NOMO-1 (cell line): Measurements from ENCODE around the gene GPAT3.
A peak's percentile ranks its signal among the peaks of the same experiment; 100 is the strongest.
"Not testable (repeated sequence)": the region's sequence is repeated elsewhere in the genome, so short reads cannot be mapped to it uniquely, and the experiment has no call there.

Source experiments
- DNase-seq, 2 experiments: peaks; one replicate each; lab custom pipeline; 2025; ENCODE audit not compliant: unreplicated experiment in 2 of 2; lab: John Stamatoyannopoulos, UW

GPAT3 gene

DNA sequence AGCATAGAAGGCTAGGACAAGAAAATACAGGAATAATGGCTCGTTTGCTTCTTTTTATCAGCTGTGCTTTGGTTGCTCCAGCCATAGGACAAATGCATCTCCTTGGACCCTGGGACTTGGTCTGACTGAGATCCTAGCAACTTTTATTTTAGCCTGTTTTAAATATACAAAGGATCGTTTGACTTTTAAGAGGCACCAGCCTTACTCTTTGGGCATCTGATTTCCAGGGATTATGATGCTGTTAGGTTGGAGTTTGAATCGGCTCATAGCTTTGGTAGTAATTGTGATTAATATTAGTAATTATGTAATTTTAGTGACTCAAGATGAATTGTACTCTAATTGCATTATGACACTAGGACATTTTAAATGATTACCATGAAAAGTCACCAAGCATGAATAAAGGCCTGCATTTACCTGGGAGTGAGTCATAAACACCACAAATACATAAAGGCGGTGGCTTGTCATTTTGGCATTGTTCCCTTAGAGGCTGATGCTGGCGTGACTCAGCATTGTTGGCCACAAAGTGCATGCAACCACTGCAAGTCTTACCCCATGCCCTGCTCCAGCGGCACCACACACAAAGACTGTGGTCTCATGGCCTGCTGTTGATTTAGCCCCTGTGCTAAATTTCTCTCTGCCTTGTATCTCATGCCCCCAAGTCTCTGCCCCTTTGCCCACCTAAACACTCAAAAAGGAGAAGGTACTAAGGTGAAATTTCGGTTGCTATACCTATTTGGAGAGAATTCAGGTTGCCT lies 12.4 kb downstream of the GPAT3 start:
- peak; percentile 77 to 91 for DNase-seq

DNA sequence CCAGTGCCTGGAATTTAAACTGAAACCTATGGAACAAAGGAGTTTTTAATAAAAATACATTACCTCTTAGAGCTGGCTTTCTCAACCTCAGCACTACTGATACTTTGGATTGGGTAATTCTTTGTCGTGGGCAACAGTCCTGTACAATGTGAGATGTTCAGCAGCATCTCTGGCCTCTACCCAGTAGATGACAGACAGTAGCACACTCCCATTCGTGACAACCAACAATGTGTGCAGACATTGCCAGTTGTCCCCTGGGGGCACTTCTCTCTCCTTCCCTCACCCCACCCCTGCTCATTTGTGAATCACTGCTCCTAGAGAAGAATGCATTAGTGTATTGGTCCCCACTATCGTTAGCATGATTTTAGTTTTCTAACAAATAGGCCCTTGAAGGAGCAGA lies 16.2 kb downstream of the GPAT3 start:
- DNase-seq: no peak

DNA sequence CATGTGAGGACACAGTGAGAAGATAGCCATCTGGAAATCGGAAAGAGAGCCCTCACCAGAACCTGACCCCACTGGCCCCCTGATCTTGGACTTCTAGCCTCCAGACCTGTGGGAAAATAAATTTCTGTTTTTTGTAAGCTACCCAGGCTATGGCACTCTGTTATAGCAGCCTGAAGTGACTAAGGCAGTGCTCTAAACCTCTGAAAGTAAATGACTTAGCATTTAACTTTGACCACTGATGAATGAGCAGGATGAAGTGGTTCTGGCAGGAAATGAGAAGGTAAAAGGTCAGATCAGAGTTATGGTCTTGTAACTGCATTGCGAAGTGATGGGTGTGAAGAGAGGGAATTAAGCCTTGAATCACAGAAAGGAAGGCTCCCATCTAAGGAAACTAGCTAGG lies 17.0 kb downstream of the GPAT3 start:
- DNase-seq: peak; percentile 39 to 85

DNA sequence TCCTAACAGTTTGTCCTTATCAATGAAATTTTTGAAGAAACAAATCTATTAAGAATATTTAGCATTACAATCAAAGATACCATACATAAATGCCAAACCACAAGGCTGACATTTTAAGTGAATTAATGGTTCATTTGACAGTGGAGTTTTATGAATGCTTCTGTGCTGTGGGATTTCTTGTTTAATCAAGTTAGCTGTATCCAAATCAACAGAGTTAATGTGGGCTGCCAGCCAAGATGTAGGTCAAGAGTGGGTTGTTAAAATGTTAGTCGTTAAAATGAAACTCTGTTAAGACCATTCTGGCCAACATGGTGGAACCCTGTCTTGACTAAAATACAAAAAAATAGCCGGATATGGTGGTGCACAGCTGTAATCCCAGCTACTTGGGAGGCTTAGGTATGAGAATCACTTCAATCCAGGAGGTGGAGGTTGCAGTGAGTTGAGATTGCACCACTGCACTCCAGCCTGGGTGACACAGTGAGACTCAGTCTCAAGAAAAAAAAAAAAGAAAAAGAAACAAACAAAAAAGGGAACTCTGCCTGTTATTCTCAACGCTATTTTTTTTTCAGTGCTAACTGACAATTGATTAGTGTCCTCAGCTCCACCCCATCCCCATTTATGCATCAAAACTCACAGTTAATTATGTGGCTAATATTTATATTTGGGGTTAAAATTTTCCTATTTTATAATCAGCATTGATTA lies 20.2 kb downstream of the GPAT3 start:
- peak; percentile 16 to 70 for DNase-seq

DNA sequence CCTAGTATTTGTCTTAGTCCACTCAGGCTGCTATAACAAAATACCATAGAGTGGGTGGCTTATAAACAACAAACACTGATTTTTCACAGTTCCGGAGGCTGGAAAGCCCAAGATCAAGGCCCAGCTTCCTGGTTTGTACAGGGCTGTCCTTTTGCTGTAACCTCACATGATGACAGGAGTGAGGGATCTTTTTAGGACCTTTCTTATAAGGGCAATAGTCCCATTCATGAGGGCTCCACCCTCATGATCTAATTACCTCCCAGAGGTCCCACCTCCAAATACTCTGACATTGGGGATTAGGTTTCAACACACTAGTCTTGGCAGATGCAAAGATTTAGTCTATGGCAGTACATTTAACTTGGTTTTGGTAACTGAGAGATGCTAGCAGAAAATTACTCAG lies 20.9 kb downstream of the GPAT3 start:
- DNase-seq: no peak

DNA sequence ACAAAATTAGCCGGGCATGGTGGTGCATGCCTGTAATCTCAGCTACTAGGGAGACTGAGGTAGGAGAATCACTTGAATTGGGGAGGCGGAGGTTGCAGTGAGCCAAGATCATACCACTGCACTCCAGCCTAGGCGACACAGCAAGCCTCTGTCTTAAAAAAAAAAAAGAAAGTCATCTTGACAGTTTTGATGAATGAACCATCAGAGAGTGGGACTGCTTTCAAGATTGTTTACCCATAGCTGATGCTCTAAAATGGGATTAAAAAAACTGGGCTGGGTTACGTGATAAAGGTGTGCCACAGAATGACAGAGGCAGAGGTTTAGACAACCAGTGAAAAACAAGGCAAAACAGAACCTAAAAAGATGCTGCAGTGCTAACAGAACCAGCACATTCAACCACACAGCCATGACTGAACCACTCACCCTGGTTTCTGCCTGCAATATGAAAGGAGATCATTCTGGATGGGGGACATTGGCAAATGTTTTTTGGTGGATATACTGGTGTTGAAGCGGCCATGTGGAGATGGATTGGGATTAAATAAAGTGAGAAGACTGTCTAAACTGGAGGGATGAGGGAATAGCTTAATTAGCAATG lies 22.2 kb downstream of the GPAT3 start:
- no peak for DNase-seq

DNA sequence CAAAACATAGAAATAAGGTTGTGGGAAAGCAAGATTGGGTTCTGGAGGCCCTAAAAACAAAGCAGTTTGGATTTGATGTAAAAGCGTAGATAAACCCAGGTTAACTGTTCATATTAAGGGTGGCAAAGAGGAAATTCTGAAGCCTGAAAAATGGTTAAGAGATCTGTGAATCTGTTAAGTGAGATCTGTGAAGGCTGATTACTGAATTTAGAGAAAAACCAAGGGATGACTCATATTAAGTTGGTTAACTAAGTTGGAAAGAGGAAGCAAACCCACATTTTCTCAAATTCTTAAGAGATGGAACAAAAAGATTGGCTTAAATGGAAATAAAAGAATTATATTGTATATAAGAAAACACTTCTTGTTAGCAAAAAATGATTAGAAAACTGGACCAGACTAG lies 22.8 kb downstream of the GPAT3 start:
- DNase-seq: peak; percentile 36 to 92

DNA sequence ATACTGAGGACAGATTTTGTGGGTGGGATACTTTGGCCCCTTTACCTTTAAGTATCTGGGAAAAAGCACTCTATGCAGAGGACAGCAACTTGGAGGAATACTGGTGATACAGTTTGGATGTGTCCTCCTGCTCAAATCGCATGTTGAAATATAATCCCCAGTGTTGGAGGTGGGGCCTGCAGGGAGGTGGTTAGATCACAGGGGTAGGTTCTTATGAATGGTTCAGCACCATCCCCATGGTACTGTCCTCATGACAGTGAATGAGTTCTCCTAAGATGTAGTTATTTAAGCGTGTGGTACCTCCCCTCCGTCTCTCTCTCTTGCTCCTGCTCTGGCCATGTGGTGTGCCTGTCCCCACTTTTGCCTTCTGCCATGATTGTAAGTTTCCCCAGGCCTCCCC lies 24.6 kb downstream of the GPAT3 start:
- DNase-seq: no peak

DNA sequence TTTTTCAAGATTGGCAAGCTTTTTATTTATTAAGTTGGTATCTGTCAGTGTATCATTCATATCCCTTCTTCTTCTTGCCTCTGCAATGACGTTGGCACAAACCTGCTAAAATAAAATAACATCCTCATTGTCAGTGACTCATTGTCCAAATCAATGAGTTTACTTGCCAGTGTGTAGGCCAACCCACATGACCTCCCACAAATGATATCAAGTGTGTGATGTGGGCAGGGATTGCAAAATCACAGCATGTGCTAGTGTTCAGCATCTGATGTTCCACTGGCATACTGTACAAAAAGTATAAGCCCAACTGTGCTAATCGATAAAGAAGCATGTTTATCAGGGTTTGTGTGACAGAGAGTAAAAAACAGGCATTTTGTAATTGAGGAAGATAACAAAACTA lies 25.5 kb downstream of the GPAT3 start:
- DNase-seq: peak; percentile 68 to 85

DNA sequence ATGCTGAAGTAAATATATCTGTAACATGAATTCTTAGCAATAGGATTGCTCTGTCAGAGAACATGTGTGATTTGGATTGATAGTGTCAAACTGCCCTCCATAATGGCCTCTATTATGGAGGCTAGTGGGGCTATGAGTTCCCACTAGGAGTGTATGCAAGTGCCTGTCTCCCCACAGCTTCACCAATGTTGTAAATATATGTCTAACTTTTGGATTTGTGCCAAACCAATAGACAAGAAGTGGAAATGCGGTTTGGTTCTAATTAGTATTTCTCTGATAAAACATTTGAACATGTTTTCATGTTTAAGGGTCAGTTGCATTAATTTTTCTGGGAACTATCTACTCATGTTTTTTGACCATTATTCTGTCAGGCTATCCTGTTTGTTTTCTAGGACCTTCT lies 28.1 kb downstream of the GPAT3 start:
- no peak for DNase-seq

DNA sequence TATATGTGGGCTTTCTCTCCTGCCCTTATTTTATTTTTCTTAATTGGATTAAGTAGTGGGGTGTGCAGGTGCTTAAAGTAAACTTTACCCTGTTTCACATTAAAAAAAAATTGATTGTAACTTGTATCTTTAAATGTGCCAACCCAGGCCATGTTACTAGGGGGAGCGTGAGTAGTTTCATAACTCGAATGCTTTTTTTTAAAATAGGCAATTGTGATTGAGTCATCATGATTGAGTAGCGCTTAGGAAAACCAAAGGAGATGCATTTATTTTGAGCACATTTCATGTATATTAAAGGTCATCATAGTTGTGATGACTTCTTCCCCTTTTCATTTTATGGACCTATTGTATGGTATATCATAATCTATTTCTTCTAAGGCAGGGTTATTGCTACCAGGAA lies 32.2 kb downstream of the GPAT3 start:
- peak; percentile 74 to 88 for DNase-seq

DNA sequence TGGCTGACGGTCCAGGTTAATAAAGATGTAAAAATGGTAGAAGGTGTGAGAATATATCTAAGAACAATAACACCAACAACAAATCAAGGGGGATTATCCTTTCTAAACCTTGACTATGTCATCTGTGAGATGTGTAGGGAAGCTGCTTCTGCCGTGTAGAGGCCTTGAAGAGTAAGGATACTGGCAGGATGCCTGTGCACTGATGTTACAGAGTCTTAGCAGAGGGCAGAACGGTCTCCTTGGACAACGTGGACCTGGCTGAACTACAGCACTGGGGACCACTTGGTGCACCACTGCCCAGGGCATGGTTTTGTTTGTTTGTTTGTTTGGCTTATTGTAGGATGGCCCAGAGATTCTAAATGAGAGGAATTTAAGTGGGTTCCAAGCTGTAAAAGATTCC lies 33.5 kb downstream of the GPAT3 start:
- no peak for DNase-seq

DNA sequence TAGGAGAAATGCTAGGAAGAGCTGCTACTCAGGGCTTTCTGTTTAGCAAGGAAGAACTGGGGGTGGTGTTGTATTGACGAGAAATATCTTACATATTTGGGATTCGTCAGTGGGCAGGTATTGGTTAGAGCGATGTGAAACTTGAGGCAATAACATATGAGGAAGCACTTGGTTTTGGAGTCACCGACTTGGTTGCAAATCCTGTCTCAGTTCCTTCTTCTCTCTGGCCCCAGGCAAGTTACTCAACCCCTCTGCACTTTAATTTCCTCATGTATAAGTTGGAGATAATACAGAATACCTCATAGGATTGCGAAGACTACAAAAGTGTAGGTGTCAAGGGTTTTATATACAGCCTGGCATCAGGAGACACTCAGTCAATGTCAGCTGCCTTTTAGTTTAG lies 34.1 kb downstream of the GPAT3 start:
- peak; percentile 98 to 99 for DNase-seq

DNA sequence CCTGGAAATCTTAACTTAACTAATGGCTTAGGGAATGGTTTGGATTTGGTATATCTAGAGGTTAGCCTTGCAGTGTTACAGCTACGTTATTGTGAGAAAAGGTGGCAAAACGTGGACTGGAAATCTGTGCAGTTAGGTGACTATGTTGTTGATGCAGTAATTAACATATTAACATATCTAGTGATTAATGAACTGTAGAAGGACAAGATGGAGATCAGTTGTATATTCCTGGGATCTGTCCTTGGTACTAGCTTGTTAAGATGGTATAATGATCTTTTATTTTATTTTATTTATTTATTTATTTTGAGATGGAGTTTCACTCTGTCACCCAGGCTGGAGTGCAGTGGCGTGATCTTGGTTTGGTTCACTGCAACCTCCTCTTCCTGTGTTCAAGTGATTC lies 36.9 kb downstream of the GPAT3 start:
- no peak for DNase-seq

DNA sequence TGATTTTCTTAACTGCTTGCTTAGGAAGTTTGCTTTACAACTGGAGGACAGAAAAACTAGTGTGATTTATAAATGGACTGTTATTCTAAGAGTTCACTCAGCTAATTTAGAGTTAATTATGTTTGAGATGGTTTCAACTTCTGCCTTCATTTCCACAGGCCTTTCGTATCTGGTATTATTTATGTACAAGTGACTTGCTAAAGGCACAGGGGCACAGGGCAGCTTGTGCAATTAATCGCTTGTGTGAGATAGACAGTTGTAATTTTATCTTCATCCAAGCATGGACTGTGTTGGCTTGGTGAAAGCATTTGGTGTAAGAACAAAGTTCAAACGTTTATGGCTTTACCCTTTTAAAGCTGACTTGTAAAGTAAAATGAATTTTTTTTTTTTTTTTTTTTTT lies 38.3 kb downstream of the GPAT3 start:
- DNase-seq: peak; percentile 59 to 70

DNA sequence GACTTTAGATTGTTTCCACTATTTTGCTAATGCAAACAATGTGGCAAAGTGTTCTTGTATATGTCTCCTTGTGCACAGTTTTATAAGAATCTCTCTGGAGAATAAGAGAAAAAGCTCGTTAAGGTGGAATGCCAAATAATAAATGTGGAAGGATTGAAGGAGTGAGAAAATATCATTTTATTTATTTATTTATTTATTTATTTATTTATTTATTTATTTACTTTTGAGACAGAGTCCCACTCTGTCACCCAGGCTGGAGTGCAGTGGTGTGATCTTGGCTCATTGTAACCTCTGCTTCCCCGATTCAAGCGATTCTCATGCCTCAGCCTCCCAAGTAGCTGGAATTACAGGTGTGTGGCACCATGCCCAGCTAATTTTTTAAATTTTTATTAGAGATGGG lies 40.3 kb downstream of the GPAT3 start:
- DNase-seq: not testable (repeated sequence)

DNA sequence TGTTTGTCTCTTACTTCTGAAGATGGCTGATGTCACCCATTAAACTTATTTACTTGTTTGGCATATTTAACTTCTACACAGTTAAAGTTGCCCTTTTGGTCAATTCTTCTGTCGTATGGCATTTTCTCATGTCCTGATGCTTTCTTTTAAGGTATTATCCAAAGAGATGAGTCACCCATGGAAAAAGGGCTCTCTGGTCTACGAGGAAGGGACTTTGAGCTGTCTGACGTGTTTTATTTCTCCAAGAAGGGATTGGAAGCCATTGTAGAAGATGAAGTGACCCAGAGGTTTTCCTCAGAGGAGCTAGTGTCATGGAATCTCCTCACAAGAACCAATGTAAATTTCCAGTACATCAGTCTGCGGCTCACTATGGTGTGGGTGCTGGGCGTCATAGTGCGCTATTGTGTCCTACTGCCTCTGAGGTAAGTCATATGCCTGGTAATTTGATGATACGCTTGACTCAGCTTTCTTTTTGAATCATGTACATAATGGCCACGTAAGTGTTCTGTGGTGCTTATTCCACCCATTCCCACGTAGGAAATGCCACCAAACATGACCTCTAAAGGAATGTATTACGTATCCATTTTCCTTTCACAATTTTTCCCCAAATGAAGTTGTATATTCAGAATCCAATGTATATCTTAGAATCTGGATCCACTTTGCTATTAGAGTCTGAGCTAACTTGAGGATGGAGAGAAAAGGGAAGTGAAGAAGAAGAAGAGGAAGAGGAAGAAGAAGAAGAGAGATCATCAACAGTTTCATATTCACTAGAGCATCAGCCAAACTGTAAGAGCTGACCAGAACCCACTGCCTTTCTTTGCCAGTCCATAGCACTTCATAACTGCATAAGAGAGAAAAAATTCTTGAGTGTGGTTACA lies 45.7 kb downstream of the GPAT3 start:
- DNase-seq: peak; percentile 27 to 85

DNA sequence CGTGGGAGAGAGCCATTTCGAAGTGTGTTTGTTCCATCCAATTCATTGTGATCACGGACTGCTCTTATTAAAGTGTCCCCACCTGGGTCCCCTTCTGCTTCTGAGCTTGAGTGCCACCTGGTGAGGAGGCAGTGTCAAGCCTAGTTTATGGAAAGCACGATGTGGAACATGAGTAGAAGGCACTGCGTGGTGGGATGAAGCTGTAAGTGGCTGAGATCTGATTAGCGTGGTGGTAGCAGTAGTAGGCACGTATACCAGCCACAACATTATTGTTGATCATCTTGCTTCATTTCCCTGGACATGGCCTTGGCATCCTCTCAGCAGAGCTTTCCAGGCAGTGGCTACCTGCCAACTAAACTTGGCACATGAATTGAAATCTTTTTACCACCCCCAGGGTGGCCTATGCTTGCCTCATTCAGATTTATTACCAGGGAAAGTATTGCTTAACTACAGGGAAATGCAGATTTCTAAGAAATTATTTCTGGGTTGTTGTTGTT lies 46.4 kb downstream of the GPAT3 start:
- peak in 1 of 2 experiments; percentile 7 for DNase-seq

DNA sequence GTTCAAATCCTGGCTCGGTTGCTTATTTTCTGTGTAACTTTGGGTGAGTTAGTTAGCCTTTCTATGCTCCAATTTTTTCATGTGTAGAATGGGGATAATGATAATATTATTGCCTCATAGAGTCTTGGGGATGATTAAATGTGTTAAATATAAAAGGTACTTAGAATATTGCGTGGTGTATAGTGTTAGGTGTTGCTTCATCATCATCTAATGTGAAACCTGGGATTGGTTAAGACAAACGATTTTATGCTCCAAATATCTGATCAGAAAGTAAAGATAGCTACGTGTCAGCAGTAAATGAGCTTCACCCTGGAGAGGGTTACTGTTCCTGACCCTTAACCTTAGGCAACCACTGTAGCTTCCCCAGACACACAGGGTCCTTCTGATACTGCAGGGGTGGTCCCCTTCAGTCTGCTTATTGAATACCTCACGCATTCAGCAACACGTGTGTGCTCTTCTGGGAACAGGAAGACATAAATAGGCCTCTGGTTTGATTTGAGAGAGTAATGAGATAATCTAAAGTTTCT lies 50.1 kb downstream of the GPAT3 start:
- DNase-seq: no peak

DNA sequence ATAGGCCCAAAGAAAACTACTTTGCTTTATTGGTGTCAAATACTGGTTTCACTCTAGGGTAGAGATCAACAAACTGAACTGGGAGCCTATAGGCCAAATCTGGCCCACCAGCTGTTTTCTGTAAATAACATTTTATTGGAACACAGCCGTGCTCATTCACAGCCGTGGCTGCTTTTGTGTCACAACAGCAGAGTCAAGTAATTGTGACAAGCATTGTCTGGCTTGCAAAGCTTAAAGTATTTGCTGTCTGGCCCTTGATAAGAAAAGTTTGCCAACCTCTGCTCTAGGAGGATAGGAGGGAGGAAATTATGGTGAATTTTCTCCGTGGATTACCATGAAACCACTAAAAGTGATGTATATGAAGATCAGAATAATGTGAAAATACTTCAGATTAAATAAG lies 53.4 kb downstream of the GPAT3 start:
- no peak for DNase-seq

DNA sequence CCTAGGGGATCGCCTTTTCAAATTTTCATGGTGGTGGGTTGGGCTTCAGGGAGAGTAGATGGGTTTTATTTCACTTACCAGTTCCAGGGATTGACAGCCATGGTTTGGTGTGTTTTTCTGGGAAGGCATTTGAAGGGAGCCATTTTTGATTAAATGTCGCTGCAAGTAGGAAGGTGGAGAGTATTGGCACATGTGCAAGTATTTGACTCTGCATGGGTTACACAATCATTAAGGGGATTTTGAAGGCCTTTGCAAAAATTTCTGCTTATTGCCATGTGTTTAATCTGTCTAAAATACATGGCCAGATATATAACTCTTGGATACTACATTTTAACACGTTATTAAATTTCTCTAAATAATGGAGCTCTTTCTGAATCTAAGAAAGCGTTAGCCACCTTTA lies 55.1 kb downstream of the GPAT3 start:
- DNase-seq: no peak
